GM23338 (cell line): ENCODE data around the gene FANCC. TPM values are rescaled to one million over a fixed set of nuclear protein-coding genes. Genes with fewer than 3 reads are reported as not detected.

Experiments used
- ATAC-seq: fragments of 200-7000 bp; cut with Tn5 transposase; 3 replicates; pipeline ENCODE4 v1.9.1; 2020
- DNase-seq: peaks from one replicate; pipeline ENCODE4 v3.0.0-alpha.2; 2015; ENCODE audit warnings: low spot score
- H2AFZ ChIP-seq: fragments of 200-600 bp; sonication (generic); 2 replicates; pipeline ENCODE4 v1.8.0; 2016; ENCODE audit warnings: antibody characterized with exemption, mild to moderate bottlenecking, moderate library complexity
- H3F3A ChIP-seq: fragments of 200-600 bp; sonication (generic); replicated peaks from 2 replicates; pipeline ENCODE4 v1.8.0; 2017; ENCODE audit warnings: antibody characterized with exemption, mixed run types, low read depth
- H3K27ac ChIP-seq: fragments of 200-600 bp; sonication (generic); 2 replicates; pipeline ENCODE4 v1.6.1; 2016; ENCODE audit warnings: low read depth
- H3K27me3 ChIP-seq: fragments of 200-600 bp; sonication (generic); 2 replicates; pipeline ENCODE4 v1.8.0; 2016; ENCODE audit warnings: mild to moderate bottlenecking, mixed run types, moderate library complexity; ENCODE audit not compliant: insufficient read depth
- H3K36me3 ChIP-seq: fragments of 200-600 bp; sonication (generic); 2 replicates; pipeline ENCODE4 v1.8.0; 2016; ENCODE audit warnings: mild to moderate bottlenecking; ENCODE audit not compliant: insufficient read depth
- H3K4me1 ChIP-seq: fragments of 200-600 bp; sonication (generic); 2 replicates; pipeline ENCODE4 v1.8.0; 2016; ENCODE audit warnings: mild to moderate bottlenecking, moderate library complexity; ENCODE audit not compliant: insufficient read depth
- H3K4me2 ChIP-seq: fragments of 200-600 bp; sonication (generic); 2 replicates; pipeline ENCODE4 v1.7.1; 2017; ENCODE audit warnings: mixed run types
- H3K4me3 ChIP-seq: fragments of 200-600 bp; sonication (generic); 2 replicates; pipeline ENCODE4 v1.6.1; 2016; ENCODE audit warnings: mixed run types
- H3K79me2 ChIP-seq: fragments of 200-600 bp; sonication (generic); replicated peaks from 2 replicates; pipeline ENCODE4 v1.8.0; 2017; ENCODE audit warnings: mild to moderate bottlenecking; ENCODE audit not compliant: insufficient read depth
- H3K9me2 ChIP-seq: fragments of 200-600 bp; sonication (generic); 2 replicates; pipeline ENCODE4 v1.8.0; 2017; ENCODE audit not compliant: insufficient read depth
- H4K20me1 ChIP-seq: fragments of 200-600 bp; sonication (generic); replicated peaks from 2 replicates; pipeline ENCODE4 v1.8.0; 2017; ENCODE audit warnings: mild to moderate bottlenecking; ENCODE audit not compliant: insufficient read depth
- H3K27ac Mint-ChIP-seq: 2 replicates; pipeline ENCODE4 v1.8.0; 2020; ENCODE audit warnings: inconsistent platforms, mild to moderate bottlenecking, moderate library complexity, mixed read lengths
- H3K27me3 Mint-ChIP-seq: 3 replicates; pipeline ENCODE4 v1.8.0; 2022; ENCODE audit warnings: low read depth, mild to moderate bottlenecking, moderate library complexity, mixed read lengths, inconsistent platforms; ENCODE audit not compliant: insufficient read depth, poor library complexity
- H3K36me3 Mint-ChIP-seq: 3 replicates; pipeline ENCODE4 v1.8.0; 2021; ENCODE audit warnings: low read depth, mild to moderate bottlenecking, inconsistent platforms, moderate library complexity, mixed read lengths
- H3K4me1 Mint-ChIP-seq: 3 replicates; pipeline ENCODE4 v1.8.0; 2020; ENCODE audit warnings: mild to moderate bottlenecking, inconsistent platforms, mixed read lengths
- H3K4me3 Mint-ChIP-seq: 3 replicates; pipeline ENCODE4 v1.8.0; 2021; ENCODE audit warnings: moderate library complexity, mild to moderate bottlenecking, inconsistent platforms, mixed read lengths
- H3K9me3 Mint-ChIP-seq: 3 replicates; pipeline ENCODE4 v1.8.0; 2020; ENCODE audit warnings: moderate library complexity, mild to moderate bottlenecking, inconsistent platforms, mixed read lengths
- CREB1 ChIP-seq: fragments of 250-450 bp; sonication (Bioruptor Pico); IDR thresholded peaks from 2 replicates; pipeline ENCODE4 v1.5.0; 2020; ENCODE audit warnings: low read depth, mild to moderate bottlenecking, moderate library complexity
- EZH2phosphoT487 ChIP-seq: fragments of 200-600 bp; sonication (generic); IDR thresholded peaks from one replicate; pipeline ENCODE4 v1.8.1; 2018; ENCODE audit warnings: antibody characterized with exemption; ENCODE audit not compliant: unreplicated experiment
- NANOG ChIP-seq: IDR thresholded peaks from 2 replicates; pipeline ENCODE4 v1.6.1; 2016; ENCODE audit warnings: antibody characterized with exemption, borderline replicate concordance
- ZNF114 ChIP-seq: fragments of 250-450 bp; sonication (Bioruptor Pico); IDR thresholded peaks from 2 replicates; pipeline ENCODE4 v1.5.0; 2020; ENCODE audit warnings: mild to moderate bottlenecking, moderate library complexity
- ZNF331 ChIP-seq: fragments of 250-450 bp; sonication (Bioruptor Pico); IDR thresholded peaks from 2 replicates; pipeline ENCODE4 v1.5.0; 2020; ENCODE audit warnings: low read depth, mild to moderate bottlenecking, moderate library complexity
- polyA plus RNA-seq: library from polyadenylated mRNA; unstranded; fragments of >200 nt; fragmentation: Nextera tagmentation; extraction: Ambion mirVana; gene quantifications from 2 replicates; pipeline ENCODE4 v1.2.1, GENCODE V29; 2016
- total RNA-seq: library from RNA; depleted of rRNA; stranded (reverse); fragments of >200 nt; shearing (Covaris generic); gene quantifications from 2 replicates; pipeline ENCODE4 v1.2.3, GENCODE V29; 2014
- TF ChIP-seq, protein P1 (sequence below), 2 experiments: fragments of 200-600 bp in 1 of 2; sonication (generic) in 1 of 2; conservative IDR thresholded peaks; 2 replicates each; pipeline versions ENCODE4 v1.5.1 to v1.6.1; 2016 to 2017; ENCODE audit warnings: antibody characterized with exemption in 2 of 2, low read depth in 2 of 2, mild to moderate bottlenecking in 2 of 2, moderate library complexity in 1 of 2
- TF ChIP-seq, protein P2 (sequence below): IDR thresholded peaks from 2 replicates; pipeline ENCODE4 v1.6.1; 2016; ENCODE audit warnings: antibody characterized with exemption
- TF ChIP-seq, protein P3 (sequence below): IDR thresholded peaks from one replicate; pipeline ENCODE4 v1.6.1; 2018; ENCODE audit warnings: antibody characterized with exemption; ENCODE audit not compliant: unreplicated experiment

FANCC gene
- total and polyA plus RNA-seq, 2 experiments from 2014 or later, result 7.8 to 18.1 TPM

DNA sequence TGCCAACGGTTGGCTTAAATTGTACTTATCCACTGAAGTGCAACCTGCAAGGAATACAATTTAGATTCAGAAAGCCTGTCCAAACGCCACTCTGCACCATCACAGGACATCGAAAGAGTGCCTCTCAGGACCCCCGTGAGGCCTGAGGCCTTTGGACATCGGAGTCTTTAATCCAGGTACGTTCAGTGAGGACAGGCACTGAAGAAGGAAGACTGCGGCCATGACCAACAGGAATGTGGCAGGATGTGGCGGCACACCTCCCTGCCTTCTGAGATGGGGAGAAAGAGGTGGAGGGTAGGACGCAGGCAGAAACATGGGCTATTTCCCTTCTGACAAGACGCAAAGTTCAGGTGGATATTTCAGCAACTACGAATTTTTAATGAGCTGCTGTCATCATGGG, 205.8 kb downstream of the FANCC start:
- H3K4me3 Mint-ChIP-seq, result no peak overlapping the region

DNA sequence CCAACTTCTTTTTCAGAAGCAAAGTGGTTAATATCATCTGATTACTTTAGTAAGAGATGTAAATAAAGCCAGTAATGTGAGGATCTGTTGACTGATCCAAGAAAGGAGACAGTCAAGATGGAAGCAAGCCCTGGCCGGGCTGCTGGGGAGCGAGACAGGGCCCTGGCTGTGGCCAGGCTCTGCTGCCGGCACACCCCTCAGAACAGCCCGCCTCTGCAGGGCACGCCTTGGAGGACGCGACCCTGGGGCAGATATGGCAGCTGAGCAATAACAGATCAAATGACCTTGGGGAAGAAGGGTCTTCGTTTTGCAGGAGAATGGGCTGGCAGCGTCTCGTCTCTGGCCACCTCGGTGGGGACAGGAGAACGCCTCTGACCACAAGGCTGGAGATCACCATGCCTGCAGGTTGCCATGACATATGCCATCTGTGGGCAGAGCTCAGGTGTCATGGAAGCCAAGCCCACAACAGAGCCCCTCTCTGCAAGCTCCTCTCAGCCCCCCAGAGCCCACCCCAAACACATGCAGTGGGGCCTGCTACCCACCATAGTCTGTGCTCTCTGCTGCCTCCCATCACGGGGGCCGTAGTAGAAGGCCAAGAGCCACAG, 206.5 kb downstream of the FANCC start:
- Histone ChIP-seq H3K4me3 (no peak overlapping the region), H3F3A (no peaks in the 10 kb centered on the region), H4K20me1 (no peaks in the 10 kb centered on the region), H3K4me1 (no peaks in the 10 kb centered on the region), H3K27ac (no peak overlapping the region), H2AFZ (no peak overlapping the region), H3K4me2 (no peak overlapping the region), H3K9me2 (no peaks in the 10 kb centered on the region), H3K36me3 (0 out of 2 replicates have a peak, but pooled peaks cover 4% of the 10 kb centered on the region), H3K79me2 (no peaks in the 10 kb centered on the region), H3K27me3 (no peaks in the 10 kb centered on the region)
- Mint-ChIP-seq H3K4me1 (peaks cover 7% of the 10 kb centered on the region), H3K9me3 (no peaks in the 10 kb centered on the region), H3K27me3 (peaks cover 5% of the 10 kb centered on the region), H3K27ac (no peak overlapping the region), H3K36me3 (peaks cover 4% of the 10 kb centered on the region; the same call in 1 of the 3 replicates), H3K4me3 (no peak overlapping the region)
- DNase-seq (no peak), ATAC-seq (no peak)
- TF ChIP-seq ZNF114 (no peak), NANOG (no peak), ZNF331 (CRISPR knock-in tag) (no peak)
- TF ChIP-seq, protein P1, sequence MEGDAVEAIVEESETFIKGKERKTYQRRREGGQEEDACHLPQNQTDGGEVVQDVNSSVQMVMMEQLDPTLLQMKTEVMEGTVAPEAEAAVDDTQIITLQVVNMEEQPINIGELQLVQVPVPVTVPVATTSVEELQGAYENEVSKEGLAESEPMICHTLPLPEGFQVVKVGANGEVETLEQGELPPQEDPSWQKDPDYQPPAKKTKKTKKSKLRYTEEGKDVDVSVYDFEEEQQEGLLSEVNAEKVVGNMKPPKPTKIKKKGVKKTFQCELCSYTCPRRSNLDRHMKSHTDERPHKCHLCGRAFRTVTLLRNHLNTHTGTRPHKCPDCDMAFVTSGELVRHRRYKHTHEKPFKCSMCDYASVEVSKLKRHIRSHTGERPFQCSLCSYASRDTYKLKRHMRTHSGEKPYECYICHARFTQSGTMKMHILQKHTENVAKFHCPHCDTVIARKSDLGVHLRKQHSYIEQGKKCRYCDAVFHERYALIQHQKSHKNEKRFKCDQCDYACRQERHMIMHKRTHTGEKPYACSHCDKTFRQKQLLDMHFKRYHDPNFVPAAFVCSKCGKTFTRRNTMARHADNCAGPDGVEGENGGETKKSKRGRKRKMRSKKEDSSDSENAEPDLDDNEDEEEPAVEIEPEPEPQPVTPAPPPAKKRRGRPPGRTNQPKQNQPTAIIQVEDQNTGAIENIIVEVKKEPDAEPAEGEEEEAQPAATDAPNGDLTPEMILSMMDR (conservative IDR thresholded peaks at IDR 0.05; ENCODE audit: low read depth in 2 of 2), result no peak
- TF ChIP-seq, protein P2, sequence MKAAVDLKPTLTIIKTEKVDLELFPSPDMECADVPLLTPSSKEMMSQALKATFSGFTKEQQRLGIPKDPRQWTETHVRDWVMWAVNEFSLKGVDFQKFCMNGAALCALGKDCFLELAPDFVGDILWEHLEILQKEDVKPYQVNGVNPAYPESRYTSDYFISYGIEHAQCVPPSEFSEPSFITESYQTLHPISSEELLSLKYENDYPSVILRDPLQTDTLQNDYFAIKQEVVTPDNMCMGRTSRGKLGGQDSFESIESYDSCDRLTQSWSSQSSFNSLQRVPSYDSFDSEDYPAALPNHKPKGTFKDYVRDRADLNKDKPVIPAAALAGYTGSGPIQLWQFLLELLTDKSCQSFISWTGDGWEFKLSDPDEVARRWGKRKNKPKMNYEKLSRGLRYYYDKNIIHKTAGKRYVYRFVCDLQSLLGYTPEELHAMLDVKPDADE, result no peak

More for the DNA sequence above, 205.8 kb downstream of the FANCC start:
- Mint-ChIP-seq H3K27ac (no peak overlapping the region), H3K9me3 (no peaks in the 10 kb centered on the region), H3K27me3 (peaks cover 8% of the 10 kb centered on the region), H3K4me1 (peaks cover 13% of the 10 kb centered on the region), H3K36me3 (peaks cover 3% of the 10 kb centered on the region; the same call in 1 of the 3 replicates)
- Histone ChIP-seq H3K27ac (no peak overlapping the region), H3K9me2 (no peaks in the 10 kb centered on the region), H3F3A (no peaks in the 10 kb centered on the region), H4K20me1 (no peaks in the 10 kb centered on the region), H3K4me2 (no peak overlapping the region), H3K4me3 (no peak overlapping the region), H3K4me1 (no peaks in the 10 kb centered on the region), H3K36me3 (no peaks in the 10 kb centered on the region), H2AFZ (no peak overlapping the region), H3K27me3 (no peaks in the 10 kb centered on the region), H3K79me2 (no peaks in the 10 kb centered on the region)
- TF ChIP-seq ZNF114 (no peak), CREB1 (CRISPR knock-in tag) (no peak), EZH2phosphoT487 (no peak), NANOG (no peak)
- TF ChIP-seq, protein P3, sequence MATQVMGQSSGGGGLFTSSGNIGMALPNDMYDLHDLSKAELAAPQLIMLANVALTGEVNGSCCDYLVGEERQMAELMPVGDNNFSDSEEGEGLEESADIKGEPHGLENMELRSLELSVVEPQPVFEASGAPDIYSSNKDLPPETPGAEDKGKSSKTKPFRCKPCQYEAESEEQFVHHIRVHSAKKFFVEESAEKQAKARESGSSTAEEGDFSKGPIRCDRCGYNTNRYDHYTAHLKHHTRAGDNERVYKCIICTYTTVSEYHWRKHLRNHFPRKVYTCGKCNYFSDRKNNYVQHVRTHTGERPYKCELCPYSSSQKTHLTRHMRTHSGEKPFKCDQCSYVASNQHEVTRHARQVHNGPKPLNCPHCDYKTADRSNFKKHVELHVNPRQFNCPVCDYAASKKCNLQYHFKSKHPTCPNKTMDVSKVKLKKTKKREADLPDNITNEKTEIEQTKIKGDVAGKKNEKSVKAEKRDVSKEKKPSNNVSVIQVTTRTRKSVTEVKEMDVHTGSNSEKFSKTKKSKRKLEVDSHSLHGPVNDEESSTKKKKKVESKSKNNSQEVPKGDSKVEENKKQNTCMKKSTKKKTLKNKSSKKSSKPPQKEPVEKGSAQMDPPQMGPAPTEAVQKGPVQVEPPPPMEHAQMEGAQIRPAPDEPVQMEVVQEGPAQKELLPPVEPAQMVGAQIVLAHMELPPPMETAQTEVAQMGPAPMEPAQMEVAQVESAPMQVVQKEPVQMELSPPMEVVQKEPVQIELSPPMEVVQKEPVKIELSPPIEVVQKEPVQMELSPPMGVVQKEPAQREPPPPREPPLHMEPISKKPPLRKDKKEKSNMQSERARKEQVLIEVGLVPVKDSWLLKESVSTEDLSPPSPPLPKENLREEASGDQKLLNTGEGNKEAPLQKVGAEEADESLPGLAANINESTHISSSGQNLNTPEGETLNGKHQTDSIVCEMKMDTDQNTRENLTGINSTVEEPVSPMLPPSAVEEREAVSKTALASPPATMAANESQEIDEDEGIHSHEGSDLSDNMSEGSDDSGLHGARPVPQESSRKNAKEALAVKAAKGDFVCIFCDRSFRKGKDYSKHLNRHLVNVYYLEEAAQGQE, result no peak
- TF ChIP-seq, protein P2, result no peak
- ATAC-seq (no peak), DNase-seq (no peak)
